Gastrocnemius medialis (tissue), 4 donors: Measurements from ENCODE around the gene NDUFS8. TPM values are rescaled to one million over a fixed set of nuclear protein-coding genes. Genes with fewer than 3 reads are reported as not detected.

Experiments
- ATAC-seq, 2 donors: fragments of 150-250 bp; one replicate each; pipeline ENCODE4 v1.9.1; 2016
- DNase-seq, 2 donors: peaks; one replicate each; pipeline ENCODE4 v3.0.0-alpha.2; 2019
- H3K27ac ChIP-seq, 4 donors: fragments of 200-600 bp; sonication (generic); 1 replicate in 1 of 4; 2 replicates in 3 of 4; pipeline ENCODE4 v1.5.1; 2016 to 2018; ENCODE audit warnings: mild to moderate bottlenecking in 2 of 4, moderate library complexity in 1 of 4
- H3K27me3 ChIP-seq, 3 donors: fragments of 200-600 bp; sonication (generic) in 2 of 3; 1 replicate in 1 of 3; 2 replicates in 2 of 3; pipeline versions ENCODE4 v1.5.1 to v1.6.0; 2016 to 2019; ENCODE audit warnings: mild to moderate bottlenecking in 1 of 3, moderate library complexity in 1 of 3
- H3K36me3 ChIP-seq, 2 donors: fragments of 200-600 bp; sonication (generic) in 1 of 2; one replicate each; pipeline ENCODE4 v1.5.1; 2017 to 2018
- H3K4me1 ChIP-seq, 2 donors: fragments of 200-600 bp; sonication (generic) in 1 of 2; one replicate each; pipeline ENCODE4 v1.5.1; 2016 to 2017; ENCODE audit warnings: mild to moderate bottlenecking in 2 of 2
- H3K4me3 ChIP-seq, 4 donors: fragments of 200-600 bp; sonication (generic) in 3 of 4; 1 replicate in 1 of 4; 2 replicates in 3 of 4; pipeline ENCODE4 v1.5.1; 2016 to 2019; ENCODE audit warnings: mild to moderate bottlenecking in 2 of 4
- H3K9me3 ChIP-seq, 3 donors: fragments of 200-600 bp; sonication (generic) in 2 of 3; 1 replicate in 1 of 3; 2 replicates in 2 of 3; pipeline ENCODE4 v1.5.1; 2016 to 2019
- POLR2A ChIP-seq, 2 donors: fragments of 450-650 bp; IDR thresholded peaks; one replicate each; pipeline ENCODE4 v1.6.1; 2017; ENCODE audit warnings: antibody characterized with exemption in 2 of 2, mild to moderate bottlenecking in 2 of 2, moderate library complexity in 2 of 2
- in situ Hi-C, 4 donors: fragments of 200-750 bp; cut with MboI; loops; one replicate each; pipeline versions ENCODE4 v1.15.0 to v1.8.0; 2017; ENCODE audit warnings: low sequenced_read_pairs in 4 of 4
- intact Hi-C: fragments of 100-400 bp; cut with DNase I; formaldehyde crosslinking; loops from one replicate; pipeline ENCODE4 v1.15.1; 2023; ENCODE audit warnings: low total_unique reads
- total RNA-seq, 4 donors: library from RNA; depleted of rRNA; stranded (reverse); fragments of >200 nt; gene quantifications; one replicate each; pipeline versions ENCODE4 v1.1.0 to v1.2.3, GENCODE V29; 2016
- TF ChIP-seq, protein P1 (sequence below), 5 experiments: fragments of 450-650 bp in 3 of 5; fragments of 200-600 bp in 2 of 5; sonication (generic) in 2 of 5; IDR thresholded peaks in 4 of 5; conservative IDR thresholded peaks in 1 of 5; 1 replicate in 4 of 5; 2 replicates in 1 of 5; pipeline ENCODE4 v1.5.1; 2016 to 2019; ENCODE audit warnings: antibody characterized with exemption in 5 of 5, mild to moderate bottlenecking in 3 of 5, moderate library complexity in 3 of 5

Gene NDUFS8
- total RNA-seq, 4 donors from 2014 or later, result 242 to 432 (median 307) TPM

DNA sequence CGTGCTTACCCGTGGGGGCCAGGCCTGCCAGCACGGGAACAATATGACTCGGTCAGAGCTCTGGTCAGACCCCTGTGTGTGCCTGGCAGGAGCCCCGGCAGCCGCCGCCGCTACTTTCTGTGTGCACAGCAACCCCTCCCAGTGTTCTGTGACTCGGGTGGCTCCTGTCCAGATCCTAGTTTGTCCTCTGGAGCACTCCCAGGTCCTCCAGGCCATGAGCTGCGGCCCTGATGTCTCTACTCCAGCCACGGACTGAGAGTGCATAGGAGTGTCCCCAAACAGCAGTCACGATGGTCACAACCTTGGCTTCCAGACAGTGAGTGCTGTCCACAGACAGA, 3.2 kb downstream of the NDUFS8 start:
- Histone ChIP-seq H3K27me3 (no peaks in the 10 kb centered on the region), H3K4me1 (peaks cover 41 to 56% of the 10 kb centered on the region in 2 donors), H3K9me3 (no peaks in the 10 kb centered on the region), H3K4me3 (no peak overlapping the region), H3K36me3 (peaks cover 0 to 13% of the 10 kb centered on the region in 2 donors), H3K27ac (peak overlapping the region; percentile 62 to 97 (median 83))
- no peak for TF ChIP-seq POLR2A (IDR thresholded peaks at IDR 0.05)
- TF ChIP-seq, protein P1, sequence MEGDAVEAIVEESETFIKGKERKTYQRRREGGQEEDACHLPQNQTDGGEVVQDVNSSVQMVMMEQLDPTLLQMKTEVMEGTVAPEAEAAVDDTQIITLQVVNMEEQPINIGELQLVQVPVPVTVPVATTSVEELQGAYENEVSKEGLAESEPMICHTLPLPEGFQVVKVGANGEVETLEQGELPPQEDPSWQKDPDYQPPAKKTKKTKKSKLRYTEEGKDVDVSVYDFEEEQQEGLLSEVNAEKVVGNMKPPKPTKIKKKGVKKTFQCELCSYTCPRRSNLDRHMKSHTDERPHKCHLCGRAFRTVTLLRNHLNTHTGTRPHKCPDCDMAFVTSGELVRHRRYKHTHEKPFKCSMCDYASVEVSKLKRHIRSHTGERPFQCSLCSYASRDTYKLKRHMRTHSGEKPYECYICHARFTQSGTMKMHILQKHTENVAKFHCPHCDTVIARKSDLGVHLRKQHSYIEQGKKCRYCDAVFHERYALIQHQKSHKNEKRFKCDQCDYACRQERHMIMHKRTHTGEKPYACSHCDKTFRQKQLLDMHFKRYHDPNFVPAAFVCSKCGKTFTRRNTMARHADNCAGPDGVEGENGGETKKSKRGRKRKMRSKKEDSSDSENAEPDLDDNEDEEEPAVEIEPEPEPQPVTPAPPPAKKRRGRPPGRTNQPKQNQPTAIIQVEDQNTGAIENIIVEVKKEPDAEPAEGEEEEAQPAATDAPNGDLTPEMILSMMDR (IDR thresholded peaks at IDR 0.05 in 4 of 5, conservative IDR thresholded peaks at IDR 0.05 in 1 of 5), result no peak
- peak; percentile 50 to 83 for DNase-seq
- ATAC-seq, result peak; percentile 11 to 23
- in situ Hi-C loops (no loop called here), intact Hi-C loops (loop anchor here (5.0 to 10.0 kb wide), 2 partner anchors 239 to 449 kb away; partner anchors contain the start of genes C11orf24 and GSTP1)

- no peak for ATAC-seq
- H3K4me1 ChIP-seq, result peaks cover 34 to 59% of the 10 kb centered on the region in 2 donors
- H3K36me3 ChIP-seq, result peaks cover 0 to 13% of the 10 kb centered on the region in 2 donors
- intact Hi-C loops, result loop anchor here (5.0 to 10.0 kb wide), 2 partner anchors 33 to 451 kb away; partner anchors contain the start of genes GSTP1 and UNC93B1
- H3K4me3 ChIP-seq, result no peak overlapping the region
- in situ Hi-C loops, result no loop called here
- H3K27ac ChIP-seq, result peak overlapping the region in 2 of 4 donors; percentile 1 to 88
- DNase-seq, result no peak
- H3K27me3 ChIP-seq, result no peaks in the 10 kb centered on the region
- no peaks in the 10 kb centered on the region for H3K9me3 ChIP-seq
- no peak for TF ChIP-seq POLR2A (IDR thresholded peaks at IDR 0.05)
- TF ChIP-seq, protein P1 (IDR thresholded peaks at IDR 0.05 in 4 of 5, conservative IDR thresholded peaks at IDR 0.05 in 1 of 5), result no peak
Observed at GRCh38 chr11:68035266-68035876, 4.9 kb downstream of the NDUFS8 start.

DNA sequence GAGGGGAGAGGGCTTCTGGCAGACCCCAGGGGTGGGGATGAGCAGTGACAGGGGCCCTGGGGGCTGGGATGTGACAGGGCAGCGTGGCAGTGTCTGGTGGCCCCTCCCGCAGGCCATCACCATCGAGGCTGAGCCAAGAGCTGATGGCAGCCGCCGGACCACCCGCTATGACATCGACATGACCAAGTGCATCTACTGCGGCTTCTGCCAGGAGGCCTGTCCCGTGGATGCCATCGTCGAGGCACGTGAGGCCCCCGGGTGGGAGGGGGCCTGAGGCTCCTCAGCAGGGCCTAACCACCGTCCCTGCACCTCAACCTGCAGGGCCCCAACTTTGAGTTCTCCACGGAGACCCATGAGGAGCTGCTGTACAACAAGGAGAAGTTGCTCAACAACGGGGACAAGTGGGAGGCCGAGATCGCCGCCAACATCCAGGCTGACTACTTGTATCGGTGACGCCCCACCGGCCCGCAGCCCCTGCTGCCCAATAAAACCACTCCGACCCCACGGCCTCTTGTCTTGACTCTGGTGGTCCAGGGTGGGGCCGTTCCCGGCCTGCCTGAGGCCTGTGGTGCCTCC, 5.7 kb downstream of the NDUFS8 start:
- Histone ChIP-seq H3K27ac (peak overlapping the region; percentile 74 to 88 (median 76)), H3K4me1 (peaks cover 34 to 57% of the 10 kb centered on the region in 2 donors)

GRCh38 chr11:68036717-68037239, 6.3 kb downstream of the NDUFS8 start:
- intact Hi-C loops, result loop anchor here (5.0 to 10.0 kb wide), 2 partner anchors 34 to 452 kb away; partner anchors contain the start of genes GSTP1 and UNC93B1
- in situ Hi-C loops, result no loop called here
- DNase-seq (peak in 1 of 2 donors; percentile 54), ATAC-seq (no peak)
- Histone ChIP-seq H3K4me1 (peaks cover 28 to 52% of the 10 kb centered on the region in 2 donors), H3K27ac (peak overlapping the region; percentile 74 to 88 (median 76)), H3K27me3 (no peaks in the 10 kb centered on the region), H3K9me3 (no peaks in the 10 kb centered on the region), H3K36me3 (peaks cover 0 to 13% of the 10 kb centered on the region in 2 donors), H3K4me3 (no peak overlapping the region)
- no peak for TF ChIP-seq POLR2A (IDR thresholded peaks at IDR 0.05)
- TF ChIP-seq, protein P1 (IDR thresholded peaks at IDR 0.05 in 4 of 5, conservative IDR thresholded peaks at IDR 0.05 in 1 of 5), result no peak

More for the DNA sequence above, 5.7 kb downstream of the NDUFS8 start:
- intact Hi-C loops, result loop anchor here (5.0 to 10.0 kb wide), 2 partner anchors 34 to 451 kb away; partner anchors contain the start of genes GSTP1 and UNC93B1
- Histone ChIP-seq H3K36me3 (peaks cover 0 to 13% of the 10 kb centered on the region in 2 donors), H3K27me3 (no peaks in the 10 kb centered on the region), H3K4me3 (no peak overlapping the region), H3K9me3 (no peaks in the 10 kb centered on the region)
- no peak for TF ChIP-seq POLR2A (IDR thresholded peaks at IDR 0.05)
- TF ChIP-seq, protein P1 (IDR thresholded peaks at IDR 0.05 in 4 of 5, conservative IDR thresholded peaks at IDR 0.05 in 1 of 5), result no peak
- no peak for ATAC-seq
- in situ Hi-C loops, result no loop called here
- DNase-seq, result no peak
